ENCODE measurements around the gene XPOT.

Gene XPOT

DNA sequence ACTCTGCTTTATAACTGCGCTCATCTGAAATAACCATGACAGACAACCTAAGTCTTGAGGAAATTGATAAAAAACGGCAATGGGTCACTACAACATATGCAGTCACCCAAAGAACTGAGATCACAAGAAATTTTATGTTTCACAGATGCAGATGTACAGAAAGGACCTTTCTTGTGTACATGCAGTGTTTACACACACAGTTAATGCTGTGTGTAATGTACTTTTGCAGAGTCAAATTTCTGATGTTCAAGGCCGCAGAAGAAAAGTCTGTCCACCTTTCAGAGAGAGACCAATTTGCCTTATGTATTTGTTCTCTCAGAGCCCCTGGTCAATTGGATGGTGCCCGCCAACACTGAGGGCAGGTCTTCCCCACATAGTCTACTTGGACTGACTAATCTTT is 24.8 kb downstream of the XPOT start:
- no peak for DNase-seq

DNA sequence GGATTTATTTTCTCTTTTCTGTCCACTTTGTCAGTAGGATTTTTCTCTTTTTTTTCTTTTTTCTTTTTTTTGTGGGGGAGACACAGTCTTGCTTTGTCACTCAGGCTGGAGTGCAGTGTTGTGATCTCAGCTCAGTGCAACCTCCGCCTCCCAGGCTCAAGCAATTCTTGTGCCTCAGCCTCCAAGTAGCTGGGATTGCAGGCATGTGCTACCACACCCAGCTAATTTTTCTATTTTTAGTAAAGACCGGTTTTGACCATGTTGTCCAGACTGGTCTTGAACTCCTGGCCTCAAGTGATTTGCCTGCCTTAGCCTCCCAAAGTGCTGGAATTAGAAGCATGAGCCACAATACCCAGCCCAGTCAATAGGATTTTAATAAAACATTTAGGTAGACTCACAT is 26.7 kb downstream of the XPOT start:
- DNase-seq = no peak

DNA sequence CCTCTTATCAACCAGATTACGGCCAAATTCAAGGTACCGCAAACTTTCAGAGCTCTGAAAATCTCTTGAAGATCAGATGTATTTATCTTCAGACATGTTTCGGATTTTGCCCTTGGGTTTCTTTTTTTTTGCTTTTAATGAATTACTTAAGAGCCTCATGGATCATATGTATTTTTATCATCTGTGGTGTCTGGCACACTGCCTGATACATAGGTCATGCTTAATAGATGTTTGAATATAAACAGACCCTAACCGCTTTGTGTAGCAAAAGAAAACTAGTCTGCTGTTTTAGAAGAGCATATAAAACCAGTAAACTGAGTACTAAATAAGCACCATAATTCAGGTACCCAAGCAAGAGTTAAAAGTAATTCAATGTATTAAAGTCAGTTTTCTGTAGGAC is 27.6 kb downstream of the XPOT start:
- no peak for DNase-seq

DNA sequence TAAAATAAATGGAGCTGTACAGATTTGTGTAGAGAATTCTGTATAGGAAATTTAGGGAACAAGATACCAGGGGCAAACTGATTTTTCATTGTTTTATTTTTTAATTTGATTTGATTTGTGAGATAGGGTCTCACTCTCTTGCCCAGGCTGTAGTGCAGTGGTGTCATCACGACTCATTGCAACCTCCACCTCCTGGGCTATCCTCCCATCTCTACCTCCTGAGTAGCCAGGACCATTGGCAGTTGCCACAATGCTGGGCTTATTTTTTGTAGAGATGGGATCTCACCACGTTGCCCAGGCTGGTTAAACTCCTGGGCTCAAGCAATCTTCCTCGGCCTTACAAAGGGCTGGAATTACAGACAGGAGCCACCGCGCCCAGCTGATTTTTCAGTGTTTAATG is 29.7 kb downstream of the XPOT start:
- DNase-seq = no peak

DNA sequence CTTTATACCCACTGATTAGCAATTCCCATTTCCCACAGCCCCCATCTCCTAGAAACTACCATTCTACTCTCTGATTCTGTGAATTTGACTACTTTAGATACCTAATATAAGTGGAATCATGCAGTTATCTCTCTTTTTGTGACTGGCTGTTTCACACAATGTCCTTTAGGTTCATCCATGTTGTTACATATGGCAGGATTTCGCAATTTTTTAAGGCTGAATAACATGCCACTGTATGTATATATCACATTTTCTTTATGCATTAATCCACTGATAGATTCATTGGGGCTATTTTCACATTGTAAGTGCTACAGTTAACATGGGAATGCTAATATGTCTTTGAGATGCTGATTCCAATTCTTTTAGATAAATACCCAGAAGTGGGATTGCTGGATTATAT is 35.9 kb downstream of the XPOT start:
- no peak for DNase-seq

DNA sequence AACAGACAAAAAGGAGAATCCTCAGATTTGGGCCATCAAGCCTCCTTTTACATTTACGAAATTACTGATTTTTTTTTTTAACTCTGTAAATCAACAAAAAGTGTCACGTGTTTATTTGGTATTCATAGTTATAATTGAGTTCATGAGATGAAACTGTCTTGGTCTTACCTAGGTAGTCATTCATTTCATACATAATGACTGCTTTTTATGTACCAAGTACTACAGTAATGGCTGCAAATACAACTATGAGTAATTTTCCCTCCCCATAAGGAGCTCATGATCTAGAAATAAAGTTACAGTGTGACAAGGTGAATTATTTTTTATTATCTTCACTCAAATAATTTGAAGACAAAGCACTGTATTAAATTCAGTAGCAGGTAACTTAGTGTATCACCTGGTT is 41.3 kb downstream of the XPOT start:
- no peak for DNase-seq

DNA sequence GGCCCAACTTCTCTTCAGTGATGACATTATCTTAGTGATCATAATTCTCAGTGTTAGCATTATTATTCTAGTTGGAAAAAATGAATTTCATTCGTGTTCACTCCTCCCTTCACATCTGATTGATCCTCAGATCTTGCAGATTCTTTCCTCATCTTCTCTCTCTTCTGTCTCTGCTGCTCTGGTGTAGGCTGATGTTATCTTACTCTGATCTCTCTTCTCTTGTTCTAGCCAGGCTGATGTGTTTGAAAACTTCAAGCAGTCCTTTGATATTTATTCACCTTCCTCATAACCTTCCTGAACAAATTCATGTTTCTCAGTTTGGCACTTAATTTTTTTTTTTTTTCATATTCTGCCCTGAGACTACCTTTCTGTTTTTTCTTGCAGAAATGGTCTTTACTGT is 42.1 kb downstream of the XPOT start:
- no peak for DNase-seq

DNA sequence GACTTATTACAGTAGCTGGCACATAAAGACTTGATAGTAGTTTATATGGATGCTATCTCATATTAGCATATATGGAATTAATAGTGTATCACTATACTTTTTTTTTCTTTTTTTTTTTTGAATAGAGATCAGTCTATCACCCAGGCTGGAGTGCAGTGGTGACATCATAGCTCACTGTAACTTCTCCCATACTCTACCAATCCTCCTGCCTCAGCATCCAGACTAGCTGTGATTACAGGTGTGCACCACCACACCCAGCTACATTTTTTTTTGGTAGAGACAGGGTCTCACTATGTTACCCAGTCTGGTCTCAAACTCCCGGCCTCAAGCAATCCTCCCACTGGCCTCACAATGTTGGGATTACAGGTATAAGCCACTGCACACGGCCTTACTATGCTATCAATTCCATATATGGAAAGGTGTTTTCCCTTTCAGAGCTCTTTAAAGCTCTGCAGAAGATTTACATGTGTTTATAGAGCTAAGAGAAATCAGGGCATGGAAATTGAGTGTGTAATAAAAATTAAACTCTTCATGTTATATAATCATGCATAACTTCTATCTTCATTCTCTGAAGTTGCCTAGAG is 46.0 kb downstream of the XPOT start:
- DNase-seq = no peak

DNA sequence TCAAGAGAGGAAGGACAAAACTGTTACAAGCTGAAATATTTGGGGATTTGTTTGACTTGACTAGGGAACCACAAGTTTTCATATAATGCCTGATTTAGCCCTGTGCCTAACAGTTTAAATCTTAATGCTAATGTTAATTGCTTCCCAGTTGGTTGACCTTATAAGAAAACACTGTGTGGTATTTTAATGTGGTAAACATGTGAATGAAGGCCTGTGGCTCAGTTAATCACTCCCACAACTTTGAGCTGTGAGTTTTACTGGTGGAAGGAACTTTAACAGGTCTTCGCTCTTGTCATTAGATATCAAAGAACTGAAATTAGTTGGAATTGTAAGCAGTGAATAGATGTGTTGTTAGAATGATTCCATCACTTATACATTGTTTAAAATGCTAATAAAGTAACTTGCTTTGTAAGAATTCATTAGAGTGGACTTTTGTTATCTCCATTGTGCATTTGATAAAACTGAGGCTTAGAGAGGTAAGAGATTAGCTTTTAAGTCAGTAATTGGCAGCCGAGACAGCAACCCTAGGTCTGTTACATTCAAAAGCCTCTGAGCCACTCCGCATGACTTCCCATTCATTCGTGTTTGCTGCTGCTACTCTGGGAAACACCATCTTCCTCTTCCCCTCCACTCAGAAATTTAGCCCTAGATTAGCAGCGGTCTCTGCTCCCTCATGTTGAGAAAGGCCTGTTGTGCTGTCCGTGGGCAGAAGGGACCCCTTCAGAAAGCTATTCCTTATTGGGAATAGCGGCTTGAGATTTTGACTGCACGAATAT is 46.7 kb downstream of the XPOT start:
- DNase-seq = no peak

DNA sequence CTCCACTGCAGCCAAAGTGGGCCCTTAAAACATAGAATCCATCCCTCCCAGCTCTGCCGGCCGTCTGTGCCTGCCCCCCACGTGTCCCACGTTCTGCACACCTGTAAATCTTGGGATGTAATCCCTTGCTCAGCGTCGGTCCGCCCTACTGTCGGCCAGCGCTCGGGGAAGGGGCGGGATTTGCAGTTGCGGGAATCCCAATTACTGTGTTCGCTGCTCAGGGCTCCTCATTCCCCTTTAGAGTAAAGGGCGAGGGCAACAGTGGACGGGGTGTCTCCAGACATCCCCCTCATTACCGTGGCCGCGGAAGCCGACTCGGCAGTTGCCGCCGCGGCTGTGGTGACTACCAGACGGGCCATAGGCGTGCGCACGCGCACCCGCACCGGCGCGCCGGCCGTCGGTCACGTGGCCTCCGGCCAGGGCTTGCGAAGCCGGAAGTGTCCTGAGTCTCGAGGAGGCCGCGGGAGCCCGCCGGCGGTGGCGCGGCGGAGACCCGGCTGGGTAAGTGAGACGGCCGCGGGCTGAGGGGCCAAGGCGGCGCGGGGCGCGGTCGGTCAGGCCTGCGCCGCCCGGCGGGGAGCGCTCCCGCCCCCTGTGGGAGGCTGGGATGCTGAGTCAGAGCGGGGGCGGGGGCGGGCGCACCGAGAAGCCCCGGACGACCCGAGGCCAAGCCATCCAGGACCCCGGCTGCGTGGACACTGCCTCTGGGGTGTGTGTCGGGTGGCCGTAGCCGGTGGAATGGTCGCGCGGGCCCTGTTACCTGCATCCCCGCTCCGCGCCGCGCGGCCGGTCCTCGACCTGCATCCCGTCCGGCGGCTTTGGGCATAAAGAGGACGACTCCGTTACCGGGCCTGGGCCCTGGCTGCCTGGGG is 47.7 kb downstream of the XPOT start, which contains the start of gene TBK1:
TBK1 (plus strand) TSS at position 434 of the 872 bp plus-strand sequence. CDS start 3,751 bp downstream, outside the sequence.
- no peak for DNase-seq

DNA sequence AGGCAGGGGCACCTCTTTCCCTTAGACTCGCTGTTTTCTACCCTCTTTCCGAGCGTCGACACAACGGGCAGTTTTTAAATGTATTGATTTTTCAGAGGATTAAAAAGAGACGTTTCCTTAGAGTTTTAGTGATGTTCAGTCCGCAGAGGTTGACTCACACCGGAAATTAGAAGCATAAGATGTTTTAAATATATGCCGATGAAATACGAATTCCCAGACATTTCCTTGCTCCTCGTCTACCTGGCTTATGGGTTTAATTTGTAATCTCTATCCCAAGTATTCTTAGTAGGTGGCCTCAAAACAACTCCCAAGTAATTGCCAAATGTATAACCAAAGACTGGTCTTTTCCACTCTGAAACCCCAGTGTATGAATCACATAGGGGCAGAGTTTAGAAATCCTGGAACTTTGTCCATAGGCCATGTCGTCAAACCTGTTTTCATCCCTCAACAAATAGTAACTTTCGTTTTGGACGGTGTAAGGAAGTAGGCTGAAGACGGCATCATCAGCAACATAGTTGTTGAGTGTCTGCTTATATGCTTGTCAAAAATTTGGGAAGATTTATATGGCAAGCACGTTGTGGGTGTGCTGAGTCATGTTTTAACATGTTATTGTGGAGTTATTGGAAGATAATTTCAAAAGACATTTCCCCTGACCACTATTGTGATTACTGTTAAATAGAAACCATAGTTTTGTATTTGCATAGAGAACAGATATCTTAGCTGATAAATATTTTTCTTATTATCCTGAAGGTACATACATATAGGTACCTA is 48.6 kb downstream of the XPOT start:
- no peak for DNase-seq

DNA sequence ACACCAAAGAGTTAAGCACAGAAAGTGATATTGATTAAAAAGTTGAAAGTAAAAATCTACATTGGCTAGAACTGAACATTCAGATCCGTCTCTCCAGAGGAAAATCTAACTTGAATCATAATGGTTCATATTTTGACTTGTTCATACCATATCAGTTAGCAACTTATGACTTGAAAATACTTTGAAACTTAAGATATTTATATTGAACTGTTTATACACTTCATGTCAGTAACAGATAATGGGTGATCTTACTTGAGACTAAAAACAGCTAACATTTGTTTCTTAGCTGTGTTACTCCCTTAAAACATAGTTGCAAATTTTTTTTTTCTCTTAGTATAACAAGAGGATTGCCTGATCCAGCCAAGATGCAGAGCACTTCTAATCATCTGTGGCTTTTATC is 51.3 kb downstream of the XPOT start:
- DNase-seq = no peak

DNA sequence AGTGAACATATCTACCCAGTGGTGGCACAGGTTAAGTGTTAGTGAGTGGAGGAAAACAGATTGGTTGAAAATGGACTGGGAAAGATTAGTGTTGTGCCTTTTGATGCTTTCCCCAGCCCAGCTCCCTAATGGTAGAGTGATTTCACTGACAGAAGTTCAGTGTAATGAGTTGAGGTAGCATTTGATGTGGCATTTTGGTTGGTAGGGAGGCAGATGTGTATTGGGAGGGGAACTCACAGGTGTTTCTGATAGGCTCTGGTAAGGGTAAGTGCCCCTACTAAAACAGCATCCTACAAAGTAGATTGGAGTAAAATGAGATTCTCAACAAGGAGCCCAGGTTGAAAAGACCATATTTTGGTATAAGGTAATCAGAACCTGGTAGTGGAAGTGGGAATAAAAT is 51.9 kb downstream of the XPOT start:
- DNase-seq = no peak

DNA sequence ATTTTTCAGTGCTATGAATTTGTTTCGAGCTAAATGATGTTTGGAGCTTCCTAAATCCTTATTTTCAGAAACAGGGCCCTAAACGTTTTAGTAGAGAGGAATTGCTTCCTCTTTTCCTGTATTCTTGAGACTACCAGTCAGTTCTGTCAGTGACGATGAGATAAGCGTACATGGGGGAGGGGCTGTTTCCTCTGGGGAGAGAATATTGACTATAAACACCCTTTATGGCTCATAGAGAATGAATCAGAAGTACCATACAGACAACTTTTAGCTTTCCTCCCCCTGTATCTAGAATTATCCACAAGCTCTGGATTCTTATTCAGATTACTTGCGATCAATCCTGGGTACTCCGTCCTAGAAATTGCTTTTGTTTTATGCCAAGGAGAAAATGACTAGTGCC is 52.8 kb downstream of the XPOT start:
- DNase-seq = no peak

DNA sequence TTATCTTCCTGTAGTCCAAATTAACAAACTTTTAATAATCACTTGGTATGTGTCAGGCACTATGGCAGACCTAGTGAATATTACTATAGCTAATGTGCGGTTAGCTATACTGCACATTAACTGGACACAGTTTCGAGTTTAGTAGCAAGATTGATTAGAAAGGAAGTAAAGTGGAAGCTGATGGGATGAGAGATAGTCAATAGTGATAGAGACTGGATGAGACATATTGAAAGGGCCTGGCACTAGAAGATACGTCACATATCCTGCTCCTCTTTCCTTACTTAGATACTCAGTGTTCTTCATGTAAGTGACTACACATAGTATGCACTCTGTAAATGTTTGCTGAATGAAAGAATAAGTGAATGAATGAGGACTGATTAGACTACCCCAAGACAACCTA is 53.3 kb downstream of the XPOT start:
- DNase-seq = no peak

DNA sequence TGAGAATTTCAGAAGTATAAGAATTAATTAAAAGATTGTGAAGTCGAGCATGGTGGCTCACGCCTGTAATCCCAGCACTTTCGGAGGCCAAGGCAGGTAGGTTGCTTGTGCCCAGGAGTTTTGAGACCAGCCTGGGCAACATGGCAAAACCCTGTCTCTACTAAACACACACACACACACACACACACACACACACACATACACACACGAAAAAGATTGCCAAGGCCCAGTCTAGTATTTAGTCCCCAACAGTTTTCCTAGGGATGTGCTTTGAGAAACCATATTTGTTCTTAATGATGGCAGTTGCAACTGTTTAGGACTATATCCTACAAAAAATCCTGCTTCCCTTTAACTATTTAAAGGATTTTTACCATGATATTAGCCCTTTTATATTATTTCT is 53.7 kb downstream of the XPOT start:
- no peak for DNase-seq

DNA sequence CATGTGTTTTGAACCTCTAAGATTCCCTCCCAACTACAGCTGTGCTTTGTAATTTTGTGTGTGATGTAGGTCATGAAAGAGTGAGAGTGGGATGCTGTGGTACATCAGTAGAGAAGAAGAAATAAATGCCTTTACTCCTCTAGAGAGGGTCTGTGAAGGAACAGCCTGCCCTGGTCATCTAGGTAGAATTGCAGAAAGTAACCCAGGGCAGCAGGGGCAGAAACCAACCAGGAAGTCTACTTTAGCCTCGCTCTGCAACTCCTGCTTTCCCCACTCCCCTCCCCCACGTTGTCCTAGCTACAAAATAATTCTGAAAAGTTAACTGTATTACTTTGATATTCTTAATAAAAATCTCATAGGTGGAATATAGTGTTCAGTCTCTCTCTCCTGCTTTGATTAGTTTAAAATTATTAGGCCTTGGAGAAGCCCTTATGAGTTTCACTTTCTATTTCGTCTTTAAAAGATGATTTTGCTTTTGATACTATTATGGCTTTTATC is 55.3 kb downstream of the XPOT start:
- no peak for DNase-seq

DNA sequence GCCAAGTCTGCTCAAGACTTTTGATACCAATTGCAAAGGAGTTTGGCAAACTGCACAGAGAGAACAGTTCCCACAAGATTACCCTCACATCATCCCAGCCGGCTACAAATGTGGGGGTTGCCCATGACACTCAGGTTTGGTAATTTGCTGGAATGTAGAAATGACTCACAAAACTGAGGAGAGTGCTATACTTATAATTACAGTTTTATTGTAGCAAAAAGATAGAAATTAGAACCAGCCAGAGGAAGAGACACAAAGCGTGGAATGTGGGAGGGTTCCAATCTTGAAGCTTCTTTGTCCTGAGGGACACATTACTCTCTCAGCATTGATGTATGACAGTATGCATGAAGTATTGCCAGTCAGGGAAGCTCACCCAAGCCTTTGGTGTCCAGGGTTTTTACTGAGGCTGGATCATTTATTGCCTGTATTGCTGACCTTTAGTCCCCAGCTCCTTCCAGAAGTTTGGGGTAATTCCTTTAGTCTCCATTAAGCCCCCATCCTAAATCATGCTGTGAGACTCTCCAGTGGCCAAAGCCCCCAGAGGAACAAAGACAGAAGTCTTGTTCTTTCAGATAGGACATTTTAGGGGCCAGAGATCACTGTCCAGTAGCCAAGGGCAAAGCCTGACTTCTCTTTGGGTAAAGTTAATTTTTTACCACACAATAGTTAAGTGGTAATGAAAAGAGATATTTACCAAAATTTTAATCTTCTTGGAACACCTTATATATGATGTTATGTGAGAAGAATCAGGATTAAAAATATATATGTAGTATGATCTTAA is 57.6 kb downstream of the XPOT start:
- DNase-seq = no peak

DNA sequence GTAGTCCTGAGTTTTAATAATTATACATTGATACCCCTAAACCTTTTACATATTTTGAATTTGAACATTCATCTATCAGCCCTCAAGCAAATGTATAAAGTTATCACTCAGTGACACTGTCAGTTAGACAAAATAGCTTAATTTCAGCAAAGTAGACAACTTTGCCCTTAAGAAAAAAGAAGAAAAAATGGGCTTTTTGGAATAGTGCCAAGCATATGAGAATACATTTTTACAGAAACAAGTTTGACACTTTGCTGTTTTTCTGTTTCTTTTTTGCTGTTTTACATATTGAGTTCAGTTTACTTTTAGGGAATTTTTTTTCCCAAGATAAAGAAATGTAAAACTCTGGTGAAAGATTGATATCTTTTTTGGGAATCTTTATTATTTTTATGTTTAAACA is 62.0 kb downstream of the XPOT start:
- no peak for DNase-seq

DNA sequence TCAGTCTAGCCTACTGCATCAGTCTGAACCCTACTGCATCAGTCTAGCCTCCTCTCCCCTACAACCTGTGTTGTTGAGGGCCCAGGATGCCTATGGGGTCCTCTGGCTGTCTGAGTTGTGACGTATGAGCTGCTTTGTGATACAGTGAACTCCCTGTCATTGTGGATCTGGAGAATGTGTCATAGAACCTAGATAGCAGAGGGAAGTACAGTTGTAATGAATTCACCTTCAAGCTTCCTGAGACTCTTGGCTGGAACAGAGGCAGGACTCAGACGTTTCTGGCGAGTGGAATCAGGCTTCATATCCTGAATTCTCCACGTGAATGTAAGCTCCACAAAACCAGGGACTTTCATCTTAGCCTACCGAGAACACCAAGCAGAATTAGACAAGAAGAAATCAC is 64.8 kb downstream of the XPOT start:
- no peak for DNase-seq

DNA sequence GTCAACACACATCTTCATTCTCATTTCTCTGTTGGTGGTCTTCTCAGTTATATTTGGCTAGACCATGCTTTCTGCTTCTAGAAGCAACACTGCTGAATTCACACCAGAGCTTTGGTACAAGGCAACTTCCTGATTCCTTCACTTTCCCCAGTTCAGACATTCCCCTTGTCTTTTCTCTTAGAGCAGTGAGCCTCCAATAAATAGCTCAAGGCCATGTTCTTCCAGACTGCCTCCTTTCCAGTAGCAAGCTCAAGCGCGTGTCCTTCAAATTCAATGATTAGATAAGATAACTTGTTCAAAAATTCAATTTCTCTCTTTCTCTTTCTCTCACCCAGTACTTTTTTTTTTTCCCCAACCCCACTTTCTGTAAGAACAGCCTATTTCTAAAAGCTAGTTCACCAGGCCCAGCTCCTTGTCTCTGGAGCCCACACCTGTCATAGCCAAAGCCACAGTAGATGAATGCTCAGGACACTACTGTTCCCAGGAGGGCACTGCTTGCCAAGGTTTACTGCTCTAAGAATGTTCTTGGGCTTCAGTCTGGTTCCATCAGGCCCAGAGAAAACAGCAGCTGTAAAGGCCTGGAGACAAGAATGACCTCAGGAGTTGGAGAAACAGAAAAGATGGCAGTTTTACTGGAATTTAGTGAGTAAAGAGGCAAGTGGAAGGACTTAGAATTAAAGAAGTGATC is 65.4 kb downstream of the XPOT start:
- no peak for DNase-seq

DNA sequence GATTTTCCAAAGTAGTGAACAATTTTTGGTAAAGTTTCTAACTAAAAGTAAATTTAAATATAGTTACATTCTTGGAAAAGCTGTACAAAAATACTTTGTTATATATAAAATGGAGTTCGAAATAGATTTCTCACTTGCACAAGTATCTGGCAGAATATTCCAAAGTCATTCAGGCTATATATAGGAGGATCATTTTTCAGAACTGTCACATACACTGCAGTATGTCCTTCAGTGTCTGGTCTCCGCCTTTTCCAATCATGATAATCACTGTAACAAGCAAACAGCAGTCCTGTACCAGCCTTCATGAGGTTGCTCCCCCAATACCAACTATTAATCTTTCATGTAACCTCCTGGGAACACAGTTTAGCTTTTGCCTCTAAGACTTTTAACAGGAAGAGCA is 66.3 kb downstream of the XPOT start:
- no peak for DNase-seq

Measured in NCI-H1694 (cell line).